OCI-LY3 (cell line): ENCODE results near the gene TAS1R2.

Experiments used
- H2AFZ ChIP-seq: fragments of 200-600, 300-600 bp; shearing (Covaris generic); 2 replicates; pipeline ENCODE4 v1.6.0; 2014; ENCODE audit warnings: antibody characterized with exemption, low read depth, low read length
- H3K27ac ChIP-seq: fragments of 200-600, 300-600 bp; sonication (generic); 2 replicates; pipeline ENCODE4 v1.5.1; 2014; ENCODE audit warnings: mild to moderate bottlenecking, low read length, moderate library complexity, mixed read lengths
- H3K27me3 ChIP-seq: fragments of 200-600, 300-600 bp; sonication (generic); 2 replicates; pipeline ENCODE4 v1.6.1; 2014; ENCODE audit warnings: low read depth, low read length, mixed read lengths
- H3K36me3 ChIP-seq: fragments of 200-600, 300-600 bp; sonication (generic); replicated peaks from 2 replicates; pipeline ENCODE3; 2014; ENCODE audit warnings: low read depth, low read length, mixed read lengths
- H3K4me1 ChIP-seq: fragments of 300-600, 200-600 bp; sonication (generic); 2 replicates; pipeline ENCODE4 v1.6.1; 2014; ENCODE audit warnings: low read length, mixed read lengths
- H3K4me2 ChIP-seq: fragments of 200-600, 300-600 bp; sonication (generic); 2 replicates; pipeline ENCODE4 v1.6.1; 2014; ENCODE audit warnings: low read length, mixed read lengths
- H3K4me3 ChIP-seq: fragments of 300-600, 200-600 bp; sonication (generic); 2 replicates; pipeline ENCODE4 v1.5.1; 2014; ENCODE audit warnings: antibody characterized with exemption, mild to moderate bottlenecking, low read length, moderate library complexity
- H3K79me2 ChIP-seq: fragments of 300-600, 200-600 bp; shearing (Covaris generic); 2 replicates; pipeline ENCODE4 v1.6.1; 2014; ENCODE audit warnings: mild to moderate bottlenecking, low read length, mixed read lengths
- H3K9ac ChIP-seq: fragments of 300-600, 200-600 bp; shearing (Covaris generic); 2 replicates; pipeline ENCODE4 v1.6.0; 2014; ENCODE audit warnings: mild to moderate bottlenecking, low read length, moderate library complexity
- H3K9me3 ChIP-seq: fragments of 200-600, 300-600 bp; shearing (Covaris generic); 2 replicates; pipeline ENCODE4 v1.6.1; 2014; ENCODE audit warnings: low read length, mixed read lengths; ENCODE audit not compliant: insufficient read depth
- H4K20me1 ChIP-seq: fragments of 200-600, 300-600 bp; sonication (generic); 2 replicates; pipeline ENCODE4 v1.6.1; 2016; ENCODE audit warnings: low read length, mixed read lengths; ENCODE audit not compliant: insufficient read depth
- CTCF ChIP-seq: fragments of 200-600, 300-600 bp; sonication (generic); IDR thresholded peaks from 2 replicates; pipeline ENCODE4 v1.5.1; 2014; ENCODE audit warnings: antibody characterized with exemption, low read length, low read depth
- EZH2phosphoT487 ChIP-seq: fragments of 200-600 bp; shearing (Covaris generic); IDR thresholded peaks from 2 replicates; pipeline ENCODE4 v1.6.1; 2018; ENCODE audit warnings: antibody characterized with exemption, mixed run types, low read depth

TAS1R2 gene

GRCh38 chr1:18859560-18859959, at the start of gene TAS1R2:
TAS1R2 (minus strand) TSS chr1:18859660; CDS start chr1:18859660, 0 bp downstream.
- Histone ChIP-seq H3K79me2 (no peaks in the 10 kb centered on the region), H3K4me3 (no peak within 1 kb of the TSS), H3K4me1 (no peaks in the 10 kb centered on the region), H3K27me3 (no peaks in the 10 kb centered on the region), H3K36me3 (no peaks in the 10 kb centered on the region), H3K9me3 (no peaks in the 10 kb centered on the region), H3K9ac (no peak within 1 kb of the TSS), H2AFZ (no peak within 1 kb of the TSS), H3K4me2 (no peak within 1 kb of the TSS), H3K27ac (no peak within 1 kb of the TSS), H4K20me1 (no peaks in the 10 kb centered on the region)
- no peak for TF ChIP-seq EZH2phosphoT487
- TF ChIP-seq CTCF = no peak

- H3K9ac ChIP-seq = no peak overlapping the region
Measured at GRCh38 chr1:18907917-18908845, 48.7 kb upstream of the TAS1R2 start.

GRCh38 chr1:18907021-18907916, 47.8 kb upstream of the TAS1R2 start:
- no peak overlapping the region for H3K27ac ChIP-seq
- no peaks in the 10 kb centered on the region for H3K36me3 ChIP-seq
- no peak overlapping the region for H3K4me2 ChIP-seq
- H2AFZ ChIP-seq = no peak overlapping the region
- no peaks in the 10 kb centered on the region for H4K20me1 ChIP-seq
- no peaks in the 10 kb centered on the region for H3K9me3 ChIP-seq
- H3K9ac ChIP-seq = no peak overlapping the region
- H3K4me1 ChIP-seq = no peaks in the 10 kb centered on the region
- no peaks in the 10 kb centered on the region for H3K79me2 ChIP-seq
- TF ChIP-seq CTCF (peak; percentile 79), EZH2phosphoT487 (no peak)
- no peaks in the 10 kb centered on the region for H3K27me3 ChIP-seq
- no peak overlapping the region for H3K4me3 ChIP-seq

More at GRCh38 chr1:18907917-18908845, 48.7 kb upstream of the TAS1R2 start:
- Histone ChIP-seq H3K36me3 (no peaks in the 10 kb centered on the region), H3K4me2 (no peak overlapping the region), H3K4me3 (no peak overlapping the region), H2AFZ (no peak overlapping the region), H3K79me2 (no peaks in the 10 kb centered on the region), H4K20me1 (no peaks in the 10 kb centered on the region), H3K27ac (no peak overlapping the region), H3K27me3 (no peaks in the 10 kb centered on the region), H3K4me1 (peaks cover under 1% of the 10 kb centered on the region; the same call in 1 of the 2 replicates), H3K9me3 (no peaks in the 10 kb centered on the region)
- TF ChIP-seq CTCF = no peak
- TF ChIP-seq EZH2phosphoT487 = no peak

- Histone ChIP-seq H3K4me2 (no peak overlapping the region), H2AFZ (no peak overlapping the region)
Measured at GRCh38 chr1:18903291-18903756, 43.9 kb upstream of the TAS1R2 start.

More at GRCh38 chr1:18903291-18903756, 43.9 kb upstream of the TAS1R2 start:
- H3K9ac ChIP-seq = no peak overlapping the region
- H4K20me1 ChIP-seq = no peaks in the 10 kb centered on the region
- no peaks in the 10 kb centered on the region for H3K36me3 ChIP-seq
- TF ChIP-seq CTCF (no peak), EZH2phosphoT487 (no peak)
- no peaks in the 10 kb centered on the region for H3K4me1 ChIP-seq
- H3K9me3 ChIP-seq = no peaks in the 10 kb centered on the region
- no peak overlapping the region for H3K4me3 ChIP-seq
- no peaks in the 10 kb centered on the region for H3K79me2 ChIP-seq
- no peak overlapping the region for H3K27ac ChIP-seq
- H3K27me3 ChIP-seq = no peaks in the 10 kb centered on the region
